ENCODE measurements around the gene RNASE12.
"Not testable (repeated sequence)": the region's sequence is repeated elsewhere in the genome, so short reads cannot be mapped to it uniquely, and the experiment has no call there.

Gene RNASE12

DNA sequence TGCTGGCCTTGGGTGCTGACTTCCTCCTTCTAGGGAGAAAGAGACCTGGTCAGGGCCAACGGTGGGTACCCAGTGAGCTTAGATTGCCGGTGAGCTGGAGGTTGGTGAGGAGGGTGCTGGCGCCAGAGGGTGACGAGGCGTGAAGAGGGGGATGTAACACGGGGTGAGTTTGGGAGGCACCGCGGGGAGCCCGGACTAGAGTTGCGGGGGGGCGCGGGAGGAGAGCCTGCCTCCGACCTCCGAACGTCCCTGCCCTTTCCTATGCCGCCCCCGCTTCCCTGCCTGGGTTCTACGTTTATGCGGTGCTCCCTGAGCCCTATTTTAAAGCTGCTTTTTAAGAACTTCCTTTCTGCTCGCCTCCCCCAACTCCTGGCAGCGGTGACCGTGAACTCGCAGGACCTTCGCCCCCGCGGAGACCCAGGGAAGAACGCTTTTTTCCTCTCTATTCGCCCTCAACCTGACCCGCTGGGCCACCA, 31.7 kb upstream of the RNASE12 start:
- Histone ChIP-seq H3K27me3 (ENCODE audit: insufficient read depth, low read length) (peaks cover 61% of the 10 kb centered on the region), H3K4me1 (ENCODE audit: insufficient read depth, low read length) (peaks cover 15% of the 10 kb centered on the region), H3K9me3 (ENCODE audit: low read length) (no peaks in the 10 kb centered on the region), H3K36me3 (ENCODE audit: insufficient read depth, low read length) (no peaks in the 10 kb centered on the region), H3K4me3 (ENCODE audit: low read length) (no peak overlapping the region), H2AFZ (ENCODE audit: low read depth, low read length) (no peak overlapping the region)

DNA sequence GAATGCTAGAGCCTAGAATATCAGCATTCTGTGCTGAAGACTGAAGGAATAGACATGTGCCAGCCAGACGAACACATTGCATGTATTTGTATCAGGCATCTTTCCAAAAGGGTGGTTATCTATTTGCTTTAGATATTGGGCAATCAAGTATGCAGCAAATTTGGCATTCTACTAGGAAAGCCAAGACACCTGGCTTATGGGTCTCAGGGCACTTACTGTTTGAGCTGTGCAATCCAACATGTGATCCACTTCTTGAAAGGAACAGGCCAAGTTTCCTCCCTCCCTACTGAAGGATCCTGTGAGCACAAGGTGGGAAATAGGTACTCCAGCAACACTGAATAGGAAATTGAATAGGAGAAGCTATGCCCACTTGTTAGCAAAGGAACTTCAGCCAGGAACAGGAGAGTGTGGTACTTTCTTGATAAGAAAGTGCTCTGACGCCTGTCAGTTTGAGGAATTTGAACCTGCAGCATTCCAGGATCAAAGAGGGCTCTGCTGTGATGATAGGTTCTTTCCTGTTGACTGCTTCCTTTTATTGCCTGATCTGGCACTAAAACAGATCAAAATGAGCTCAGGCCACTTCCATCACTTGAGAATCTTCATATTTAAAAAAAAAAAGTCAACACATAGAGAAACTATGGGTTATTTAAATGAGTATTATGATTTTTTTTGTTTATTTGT, 29.8 kb upstream of the RNASE12 start:
- peaks cover 42% of the 10 kb centered on the region for H3K27me3 ChIP-seq (ENCODE audit: insufficient read depth, low read length)
- peaks cover 15% of the 10 kb centered on the region for H3K4me1 ChIP-seq (ENCODE audit: insufficient read depth, low read length)
- H2AFZ ChIP-seq (ENCODE audit: low read depth, low read length): no peak overlapping the region
- no peak overlapping the region for H3K4me3 ChIP-seq (ENCODE audit: low read length)
- no peaks in the 10 kb centered on the region for H3K9me3 ChIP-seq (ENCODE audit: low read length)
- no peaks in the 10 kb centered on the region for H3K36me3 ChIP-seq (ENCODE audit: insufficient read depth, low read length)

DNA sequence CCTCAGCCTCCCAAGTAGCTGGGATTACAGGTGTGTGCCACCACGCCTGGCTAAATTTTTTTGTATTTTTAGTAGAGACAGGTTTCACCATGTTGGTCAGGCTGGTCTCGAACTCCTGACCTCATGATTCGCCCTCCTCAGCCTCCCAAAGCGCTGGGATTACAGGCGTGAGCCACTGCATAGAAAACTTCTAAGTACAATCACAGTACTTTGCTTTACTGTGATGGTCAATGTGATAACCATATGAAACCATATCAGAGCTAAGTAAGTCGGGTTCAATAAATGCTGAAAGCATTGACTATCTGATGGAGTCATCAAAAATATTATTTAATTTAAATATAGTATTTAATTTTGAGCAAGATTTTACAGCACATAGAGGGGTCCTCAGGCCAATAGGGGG, 28.5 kb upstream of the RNASE12 start:
- H3K4me1 ChIP-seq (ENCODE audit: insufficient read depth, low read length); H2AFZ ChIP-seq (ENCODE audit: low read depth, low read length); H3K36me3 ChIP-seq (ENCODE audit: insufficient read depth, low read length); H3K9me3 ChIP-seq (ENCODE audit: low read length); H3K4me3 ChIP-seq (ENCODE audit: low read length): not testable (repeated sequence)
- H3K27me3 ChIP-seq (ENCODE audit: insufficient read depth, low read length): peaks cover 33% of the 10 kb centered on the region

DNA sequence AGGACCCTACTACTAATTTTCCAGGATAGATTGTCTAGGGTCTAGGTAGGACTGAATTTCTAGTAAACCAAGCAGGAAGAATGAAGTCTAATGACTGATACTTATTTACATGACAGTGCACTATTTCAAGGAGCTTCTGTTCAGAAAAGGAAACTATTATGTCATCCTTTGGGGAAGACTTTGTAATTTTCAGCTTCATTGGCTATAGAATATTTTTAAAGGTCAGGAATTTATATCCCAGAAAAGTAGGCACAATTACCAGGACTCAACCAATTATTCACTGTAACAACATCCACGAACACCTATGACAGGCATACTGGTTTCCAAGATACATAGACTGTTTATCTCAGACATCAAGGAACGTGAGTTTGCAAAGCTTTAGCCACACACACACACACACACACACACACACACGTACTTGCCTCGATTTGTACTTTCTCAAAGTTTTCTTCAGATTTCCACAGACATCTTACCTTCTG, 27.1 kb upstream of the RNASE12 start:
- H3K4me1 ChIP-seq (ENCODE audit: insufficient read depth, low read length): peaks cover 9% of the 10 kb centered on the region
- H3K9me3 ChIP-seq (ENCODE audit: low read length): no peaks in the 10 kb centered on the region
- H2AFZ ChIP-seq (ENCODE audit: low read depth, low read length): no peak overlapping the region
- peaks cover 22% of the 10 kb centered on the region for H3K27me3 ChIP-seq (ENCODE audit: insufficient read depth, low read length)
- H3K4me3 ChIP-seq (ENCODE audit: low read length): no peak overlapping the region
- H3K36me3 ChIP-seq (ENCODE audit: insufficient read depth, low read length): no peaks in the 10 kb centered on the region

DNA sequence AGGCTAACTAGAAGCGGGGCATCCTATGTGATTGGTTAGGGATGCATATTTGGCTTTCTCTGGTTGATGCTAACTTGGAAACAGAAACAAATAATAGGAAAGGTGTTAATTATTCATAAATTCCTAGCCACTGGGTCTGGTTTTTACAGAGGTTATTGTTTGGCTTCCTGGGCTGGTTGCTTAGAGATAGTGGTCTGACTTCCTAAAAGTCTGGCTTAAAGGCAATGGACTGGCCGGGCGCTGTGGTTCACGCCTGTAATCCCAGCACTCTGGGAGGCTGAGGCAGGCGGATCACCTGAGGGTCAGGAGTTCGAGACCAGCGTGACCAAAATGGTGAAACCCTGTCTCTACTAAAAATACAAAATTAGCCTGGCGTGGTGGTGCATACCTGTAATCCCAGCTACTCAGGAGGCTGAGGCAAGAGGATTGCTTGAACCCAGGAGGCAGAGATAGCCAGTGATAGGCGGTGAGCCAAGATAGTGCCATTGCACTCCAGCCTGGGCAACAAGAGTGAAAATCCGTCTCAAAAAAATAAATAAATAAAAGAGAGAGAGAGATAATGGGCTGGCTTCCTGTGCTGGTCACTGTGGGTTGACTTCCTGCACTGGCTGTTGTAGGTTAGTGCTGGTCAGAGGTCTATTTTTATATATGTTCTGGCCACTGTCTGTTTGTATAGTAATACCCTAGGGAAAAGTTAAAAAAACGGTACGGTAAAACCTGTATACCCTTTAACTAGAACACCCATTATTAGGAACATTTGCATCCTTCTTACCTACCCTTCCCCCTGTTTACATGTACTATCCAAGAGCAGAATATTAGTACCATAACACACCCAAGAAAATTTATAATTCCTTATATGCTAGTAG, 26.2 kb upstream of the RNASE12 start:
- no peak overlapping the region for H2AFZ ChIP-seq (ENCODE audit: low read depth, low read length)
- H3K4me1 ChIP-seq (ENCODE audit: insufficient read depth, low read length): peaks cover 5% of the 10 kb centered on the region
- H3K4me3 ChIP-seq (ENCODE audit: low read length): no peak overlapping the region
- H3K36me3 ChIP-seq (ENCODE audit: insufficient read depth, low read length): no peaks in the 10 kb centered on the region
- H3K27me3 ChIP-seq (ENCODE audit: insufficient read depth, low read length): peaks cover 12% of the 10 kb centered on the region
- H3K9me3 ChIP-seq (ENCODE audit: low read length): no peaks in the 10 kb centered on the region

DNA sequence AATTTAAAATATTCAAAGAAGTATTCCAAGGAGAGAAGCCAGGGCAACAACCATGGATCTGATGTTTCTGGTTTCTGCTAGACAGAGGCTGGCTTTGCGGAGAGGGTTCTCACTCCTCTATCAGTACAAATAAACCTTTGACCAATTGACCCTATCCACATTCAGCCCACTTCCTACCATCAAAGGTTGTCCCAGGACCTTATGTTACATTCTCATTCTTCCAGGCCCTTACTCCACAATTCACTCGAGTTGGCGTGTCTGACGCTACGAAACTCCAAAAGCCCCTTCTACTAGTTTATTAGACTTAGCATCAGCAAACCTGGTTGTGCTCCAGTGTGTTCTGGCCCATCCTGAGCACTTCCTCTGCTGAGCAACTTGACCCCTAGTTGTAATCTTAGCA, 24.8 kb upstream of the RNASE12 start:
- Histone ChIP-seq H3K36me3 (ENCODE audit: insufficient read depth, low read length) (no peaks in the 10 kb centered on the region), H3K9me3 (ENCODE audit: low read length) (no peaks in the 10 kb centered on the region), H3K27me3 (ENCODE audit: insufficient read depth, low read length) (peaks cover 4% of the 10 kb centered on the region)

DNA sequence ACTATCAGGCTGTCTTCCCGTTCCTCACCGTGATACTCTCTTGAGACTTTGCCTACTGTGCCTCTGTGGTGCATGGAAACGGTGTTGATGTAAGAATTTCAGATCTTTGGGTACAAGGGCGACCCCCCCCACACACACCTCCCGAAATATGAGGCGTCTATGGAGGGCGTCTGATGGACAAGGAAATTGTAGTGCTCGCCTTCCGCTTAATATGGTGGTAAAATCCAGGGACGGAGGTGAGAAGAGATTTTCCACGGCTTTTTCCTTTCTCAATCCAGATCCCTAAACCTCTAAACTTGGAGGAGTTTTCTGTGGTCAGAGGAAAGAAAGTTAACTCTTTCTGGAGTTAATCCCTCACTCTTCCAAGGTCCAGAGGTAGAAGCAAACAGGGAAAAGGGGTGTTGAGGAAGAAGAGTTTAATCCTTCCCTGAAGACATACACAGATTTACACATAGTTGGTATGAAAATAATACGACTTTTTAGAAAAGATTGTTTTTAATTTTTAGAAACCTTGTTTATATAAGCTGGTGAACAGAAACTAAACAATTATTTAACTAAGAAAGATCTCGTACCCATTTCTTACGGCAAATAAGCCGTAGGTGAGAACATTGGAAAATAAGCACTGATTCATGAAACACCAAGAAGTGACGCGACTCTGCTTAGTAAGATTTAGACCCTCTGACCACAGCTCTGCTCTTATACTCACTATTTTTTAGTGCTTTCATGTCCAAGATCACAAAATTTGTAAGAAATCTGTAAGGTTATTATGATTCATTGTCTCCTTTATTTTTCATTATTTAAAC, 23.1 kb upstream of the RNASE12 start:
- peak overlapping the region; percentile 54 for H3K4me3 ChIP-seq (ENCODE audit: low read length)
- H3K36me3 ChIP-seq (ENCODE audit: insufficient read depth, low read length): no peaks in the 10 kb centered on the region
- H3K4me1 ChIP-seq (ENCODE audit: insufficient read depth, low read length): peaks cover 5% of the 10 kb centered on the region
- no peaks in the 10 kb centered on the region for H3K9me3 ChIP-seq (ENCODE audit: low read length)
- H3K27me3 ChIP-seq (ENCODE audit: insufficient read depth, low read length): no peaks in the 10 kb centered on the region
- peak overlapping the region; percentile 66 for H2AFZ ChIP-seq (ENCODE audit: low read depth, low read length)

More for the DNA sequence above, 24.8 kb upstream of the RNASE12 start:
- Histone ChIP-seq H3K4me1 (ENCODE audit: insufficient read depth, low read length) (peaks cover 5% of the 10 kb centered on the region), H3K4me3 (ENCODE audit: low read length) (no peak overlapping the region), H2AFZ (ENCODE audit: low read depth, low read length) (no peak overlapping the region)

DNA sequence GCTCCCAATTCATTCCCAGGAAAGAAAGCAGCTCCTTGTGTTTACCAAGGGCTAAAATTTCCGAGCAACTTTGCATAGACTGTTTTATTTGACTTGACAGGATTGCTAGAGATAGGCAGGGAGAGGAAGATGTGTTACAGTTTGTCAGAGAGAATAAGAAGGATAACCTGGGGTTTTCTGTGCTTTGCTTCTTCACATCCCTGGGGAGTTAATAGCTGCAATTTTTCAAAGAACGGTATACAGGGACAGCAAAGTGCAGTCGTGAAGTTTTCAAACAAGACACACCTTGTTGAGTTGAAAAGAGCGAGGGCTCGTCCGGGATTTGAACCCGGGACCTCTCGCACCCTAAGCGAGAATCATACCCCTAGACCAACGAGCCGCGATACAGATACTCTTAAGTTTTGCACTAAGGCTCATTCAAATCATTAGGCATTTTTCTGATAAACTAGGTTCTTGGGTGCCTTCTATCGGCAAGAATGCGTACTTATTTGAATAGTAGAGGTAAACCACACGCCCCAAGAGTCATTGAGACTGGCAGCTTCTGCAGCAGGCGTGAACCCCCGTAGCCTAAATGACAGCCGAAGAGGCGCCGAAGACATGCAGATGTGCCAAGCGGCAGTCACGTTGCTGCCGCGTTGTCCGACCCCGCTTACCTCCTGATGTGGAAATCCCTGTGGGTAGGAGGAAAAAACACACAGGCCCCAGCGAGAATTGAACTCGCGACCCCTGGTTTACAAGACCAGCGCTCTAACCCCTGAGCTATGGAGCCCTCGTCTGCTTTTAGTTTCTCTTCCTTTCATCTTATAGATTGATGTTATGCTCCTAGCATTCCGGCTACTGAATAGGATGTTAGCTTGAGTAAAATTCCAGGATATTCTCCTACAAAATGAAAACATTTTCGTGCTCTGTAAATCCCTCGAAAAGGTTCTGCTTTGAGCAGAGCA, 22.2 kb upstream of the RNASE12 start:
- peak overlapping the region; percentile 54 for H3K4me3 ChIP-seq (ENCODE audit: low read length)
- H3K27me3 ChIP-seq (ENCODE audit: insufficient read depth, low read length): no peaks in the 10 kb centered on the region
- no peaks in the 10 kb centered on the region for H3K9me3 ChIP-seq (ENCODE audit: low read length)
- H3K36me3 ChIP-seq (ENCODE audit: insufficient read depth, low read length): no peaks in the 10 kb centered on the region
- H2AFZ ChIP-seq (ENCODE audit: low read depth, low read length): peak overlapping the region; percentile 66
- H3K4me1 ChIP-seq (ENCODE audit: insufficient read depth, low read length): peaks cover 5% of the 10 kb centered on the region

DNA sequence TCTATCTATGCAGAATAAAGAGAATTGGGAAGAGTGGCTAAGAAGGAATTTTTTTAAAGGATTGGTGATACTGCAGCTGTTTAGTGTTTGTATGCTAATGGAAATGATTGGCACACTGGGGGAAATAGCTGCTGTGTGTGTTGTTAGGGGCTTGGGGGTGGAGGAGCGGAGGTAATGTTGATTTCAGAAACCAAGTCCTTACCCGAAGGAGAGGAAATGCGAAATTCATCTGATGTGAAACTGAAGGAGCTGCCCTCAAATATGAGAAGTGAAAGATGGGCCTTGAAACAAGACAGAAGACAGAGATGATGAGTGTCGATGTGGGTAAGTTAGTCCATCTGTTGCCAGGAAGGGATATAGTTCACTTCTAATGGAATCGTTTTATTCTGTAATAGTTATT, 21.2 kb upstream of the RNASE12 start:
- no peaks in the 10 kb centered on the region for H3K9me3 ChIP-seq (ENCODE audit: low read length)
- no peak overlapping the region for H2AFZ ChIP-seq (ENCODE audit: low read depth, low read length)
- H3K36me3 ChIP-seq (ENCODE audit: insufficient read depth, low read length): no peaks in the 10 kb centered on the region
- no peak overlapping the region for H3K4me3 ChIP-seq (ENCODE audit: low read length)
- peaks cover 5% of the 10 kb centered on the region for H3K4me1 ChIP-seq (ENCODE audit: insufficient read depth, low read length)
- H3K27me3 ChIP-seq (ENCODE audit: insufficient read depth, low read length): no peaks in the 10 kb centered on the region

DNA sequence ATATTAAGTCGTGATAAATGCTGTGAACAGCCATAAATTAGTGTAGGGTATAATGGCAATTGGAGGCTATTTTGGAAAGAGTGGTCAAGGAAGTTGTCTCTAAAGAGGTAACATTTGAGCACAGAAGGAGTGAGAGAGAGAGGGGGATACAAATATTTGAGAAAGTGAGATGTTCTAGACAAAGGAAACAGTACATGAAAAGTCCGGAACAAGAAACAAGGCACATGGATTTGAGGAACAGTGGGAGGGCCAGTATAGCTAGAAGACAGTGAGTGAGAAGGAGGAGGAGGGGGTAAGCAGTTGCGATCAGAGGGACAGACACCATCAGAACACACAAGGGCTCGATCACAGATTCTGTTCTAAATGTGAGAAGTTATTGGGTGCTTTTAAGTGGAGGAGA, 20.1 kb upstream of the RNASE12 start:
- Histone ChIP-seq H3K27me3 (ENCODE audit: insufficient read depth, low read length) (no peaks in the 10 kb centered on the region), H3K36me3 (ENCODE audit: insufficient read depth, low read length) (no peaks in the 10 kb centered on the region), H3K4me3 (ENCODE audit: low read length) (no peak overlapping the region), H2AFZ (ENCODE audit: low read depth, low read length) (no peak overlapping the region), H3K4me1 (ENCODE audit: insufficient read depth, low read length) (peaks cover 5% of the 10 kb centered on the region), H3K9me3 (ENCODE audit: low read length) (no peaks in the 10 kb centered on the region)

DNA sequence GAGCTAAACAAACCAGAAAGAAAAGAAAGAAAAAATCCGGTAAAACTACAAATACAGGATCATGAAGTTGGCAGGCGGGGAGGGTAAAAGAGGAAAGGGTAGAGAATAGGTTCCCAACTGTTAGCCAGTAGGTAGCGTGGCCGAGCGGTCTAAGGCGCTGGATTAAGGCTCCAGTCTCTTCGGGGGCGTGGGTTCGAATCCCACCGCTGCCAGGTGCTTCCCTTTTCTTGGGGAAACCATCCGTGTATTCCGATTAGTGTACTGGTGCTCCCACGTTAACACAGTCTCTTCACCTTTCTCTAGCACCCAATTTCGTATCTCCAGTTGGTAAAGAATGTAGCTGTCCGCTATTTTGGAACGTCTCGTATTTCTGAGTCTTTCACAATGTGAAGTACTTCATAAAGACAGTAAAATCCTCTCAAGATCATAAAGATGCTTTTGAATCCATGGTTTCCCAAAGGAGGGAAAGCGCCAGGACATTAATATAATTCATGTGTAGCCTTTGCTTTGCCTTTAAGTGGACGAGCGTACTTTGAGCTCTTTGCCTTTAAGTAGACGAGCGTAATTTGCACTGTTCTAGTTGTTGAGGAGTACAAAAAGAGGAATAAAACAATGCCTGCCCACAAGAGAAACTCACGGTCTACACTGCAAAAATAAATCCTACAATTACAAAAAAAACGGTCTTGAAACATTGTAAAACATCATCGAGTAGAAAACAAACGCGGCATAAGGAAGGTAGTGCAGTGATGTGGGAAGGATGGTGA, 19.0 kb upstream of the RNASE12 start:
- Histone ChIP-seq H2AFZ (ENCODE audit: low read depth, low read length) (peak overlapping the region; percentile 95), H3K9me3 (ENCODE audit: low read length) (no peaks in the 10 kb centered on the region), H3K36me3 (ENCODE audit: insufficient read depth, low read length) (no peaks in the 10 kb centered on the region), H3K4me1 (ENCODE audit: insufficient read depth, low read length) (peaks cover 5% of the 10 kb centered on the region), H3K27me3 (ENCODE audit: insufficient read depth, low read length) (no peaks in the 10 kb centered on the region), H3K4me3 (ENCODE audit: low read length) (peak overlapping the region; percentile 91)
